HG02759 (cell line): ENCODE measurements around the gene AADACL2.

ENCODE experiments used
- ATAC-seq: cut with Tn5 transposase; IDR thresholded peaks from one replicate; pipeline ENCODE4 v1.9.1; 2021; ENCODE audit warnings: mild to moderate bottlenecking, moderate library complexity; ENCODE audit not compliant: unreplicated experiment

AADACL2 gene, protein sequence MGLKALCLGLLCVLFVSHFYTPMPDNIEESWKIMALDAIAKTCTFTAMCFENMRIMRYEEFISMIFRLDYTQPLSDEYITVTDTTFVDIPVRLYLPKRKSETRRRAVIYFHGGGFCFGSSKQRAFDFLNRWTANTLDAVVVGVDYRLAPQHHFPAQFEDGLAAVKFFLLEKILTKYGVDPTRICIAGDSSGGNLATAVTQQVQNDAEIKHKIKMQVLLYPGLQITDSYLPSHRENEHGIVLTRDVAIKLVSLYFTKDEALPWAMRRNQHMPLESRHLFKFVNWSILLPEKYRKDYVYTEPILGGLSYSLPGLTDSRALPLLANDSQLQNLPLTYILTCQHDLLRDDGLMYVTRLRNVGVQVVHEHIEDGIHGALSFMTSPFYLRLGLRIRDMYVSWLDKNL

DNA sequence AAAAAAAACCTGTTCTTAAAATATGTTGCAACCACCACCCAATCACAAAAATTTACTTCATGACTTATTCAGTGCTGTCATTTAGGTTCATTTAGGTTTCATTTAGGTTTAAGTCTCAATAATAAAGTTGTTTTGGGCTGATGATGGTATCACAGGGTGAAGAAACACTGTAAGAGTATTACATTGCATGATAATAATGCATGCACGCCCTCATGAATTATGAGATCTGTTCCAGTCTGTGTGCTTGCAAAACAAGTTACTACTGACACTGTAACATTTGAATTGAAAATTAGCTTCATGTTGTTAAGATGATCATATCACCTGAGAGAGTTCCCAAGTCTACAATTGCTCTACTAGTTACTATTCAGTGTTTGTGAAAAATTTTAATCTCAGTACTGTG, at the start of gene AADACL2:
TSS of gene AADACL2 (plus strand) at position 315 of the 400 bp plus-strand sequence. CDS start 109 bp downstream, outside the sequence.
- ATAC-seq = no peak

DNA sequence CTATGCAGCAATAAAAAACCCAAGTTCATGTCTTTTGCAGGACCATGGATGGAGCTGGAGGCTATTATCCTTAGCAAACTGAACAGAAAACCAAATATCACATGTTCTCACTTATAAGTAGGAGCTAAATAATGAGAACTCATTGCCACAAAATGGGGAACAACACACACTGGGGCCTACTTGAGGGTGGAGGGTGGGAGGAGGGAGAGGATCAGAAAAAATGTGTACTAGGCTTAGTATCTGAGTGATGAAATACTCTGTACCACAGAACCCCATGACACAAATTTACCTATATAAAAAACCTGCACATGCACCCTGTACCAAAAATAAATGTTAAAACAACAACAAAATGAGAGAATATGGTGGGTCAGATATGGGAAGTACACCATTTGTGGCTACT, 49.6 kb upstream of the AADACL2 start:
- ATAC-seq = no peak

DNA sequence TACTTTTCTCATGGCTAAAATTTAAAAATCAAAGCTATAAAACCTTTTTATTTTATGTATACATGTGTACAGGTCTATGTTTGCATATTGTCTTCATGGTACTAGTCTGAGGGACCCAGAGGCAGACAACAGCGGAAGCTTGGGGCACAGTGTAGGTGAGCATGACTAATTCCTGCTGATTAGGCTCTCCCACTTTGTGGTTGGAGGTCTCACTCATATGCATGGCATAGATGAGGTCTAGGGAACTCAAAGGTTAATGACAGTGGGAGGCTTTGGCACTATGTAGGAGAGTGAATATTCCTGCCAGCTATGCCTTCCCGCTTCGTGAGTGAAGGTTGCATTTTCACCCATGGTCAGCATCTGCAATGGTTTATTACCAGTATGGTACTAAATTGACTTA, 47.5 kb upstream of the AADACL2 start:
- ATAC-seq = no peak

DNA sequence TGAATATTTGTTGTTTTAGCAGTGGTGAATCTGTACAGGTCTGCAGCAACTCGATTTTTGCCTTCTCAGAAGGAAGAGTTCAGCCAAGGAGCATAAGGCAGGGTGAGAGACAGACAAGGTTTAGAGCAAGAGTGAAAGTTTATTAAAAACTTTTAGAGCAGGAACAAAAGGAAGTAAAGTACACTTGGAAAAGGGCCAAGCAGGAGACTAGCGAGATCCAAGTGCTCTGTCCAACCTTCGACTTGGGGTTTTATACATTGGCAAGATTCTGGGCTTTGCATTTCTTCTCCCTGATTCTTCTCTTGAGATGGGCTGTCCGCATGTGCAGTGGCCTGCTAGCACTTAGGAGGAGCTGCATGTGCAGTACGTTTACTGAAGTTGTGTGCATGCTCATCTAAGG, 46.7 kb upstream of the AADACL2 start:
- no peak for ATAC-seq

DNA sequence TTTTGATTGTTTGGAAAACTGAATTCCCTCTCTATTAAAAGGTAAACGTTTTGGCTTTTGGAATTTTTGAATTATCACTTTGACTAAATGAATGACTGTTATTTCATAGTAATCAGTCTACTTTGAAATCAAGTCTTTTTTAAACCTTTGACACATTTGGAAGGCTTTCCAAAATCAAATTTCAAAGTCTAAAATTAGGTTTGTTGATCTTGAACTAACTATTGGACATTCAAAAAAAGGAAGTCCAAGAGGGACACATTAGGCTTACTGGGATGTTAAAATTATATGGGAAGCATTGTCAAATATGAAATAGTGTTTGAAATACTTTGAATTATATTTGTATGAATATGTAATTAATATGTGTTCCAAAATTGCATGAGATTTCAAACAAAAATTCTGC, 45.2 kb upstream of the AADACL2 start:
- ATAC-seq = no peak

DNA sequence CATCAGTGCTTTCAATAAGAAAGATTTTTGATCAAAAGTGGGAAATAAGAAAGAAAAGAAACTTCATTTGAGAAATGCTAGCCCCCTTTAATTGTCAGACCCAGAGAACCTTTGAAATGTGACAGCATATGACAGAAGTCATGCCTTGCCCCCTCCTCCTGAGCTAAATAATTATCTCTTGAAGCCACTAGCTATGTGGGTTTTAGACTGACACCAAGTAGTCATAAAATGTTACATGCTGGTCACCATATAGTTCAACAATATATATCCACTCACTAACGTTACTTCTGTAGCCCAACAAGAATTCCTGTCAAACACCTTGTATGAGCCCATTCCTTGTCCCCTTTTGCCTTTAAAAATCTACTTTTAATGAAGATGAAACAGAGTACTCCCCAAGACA, 43.1 kb upstream of the AADACL2 start:
- no peak for ATAC-seq

DNA sequence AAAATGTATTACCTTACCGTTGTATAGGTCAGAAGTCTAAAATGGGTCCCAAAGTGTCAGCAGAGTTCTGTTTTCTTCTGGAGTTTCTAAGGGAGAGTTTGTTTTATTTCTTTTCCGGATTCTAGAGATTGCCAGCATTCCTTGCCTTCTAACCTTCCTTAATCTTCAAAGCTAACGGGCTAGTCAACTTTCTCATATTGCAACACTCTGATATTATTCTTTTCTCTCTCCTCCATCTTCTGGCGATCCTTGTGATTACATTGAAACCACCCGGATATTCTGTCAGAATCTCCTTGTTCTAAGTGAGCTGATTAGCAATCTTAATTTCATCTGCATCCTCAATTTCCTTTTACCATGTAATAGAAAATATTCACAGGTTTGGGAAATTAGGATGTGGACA, 36.2 kb upstream of the AADACL2 start:
- ATAC-seq = no peak

DNA sequence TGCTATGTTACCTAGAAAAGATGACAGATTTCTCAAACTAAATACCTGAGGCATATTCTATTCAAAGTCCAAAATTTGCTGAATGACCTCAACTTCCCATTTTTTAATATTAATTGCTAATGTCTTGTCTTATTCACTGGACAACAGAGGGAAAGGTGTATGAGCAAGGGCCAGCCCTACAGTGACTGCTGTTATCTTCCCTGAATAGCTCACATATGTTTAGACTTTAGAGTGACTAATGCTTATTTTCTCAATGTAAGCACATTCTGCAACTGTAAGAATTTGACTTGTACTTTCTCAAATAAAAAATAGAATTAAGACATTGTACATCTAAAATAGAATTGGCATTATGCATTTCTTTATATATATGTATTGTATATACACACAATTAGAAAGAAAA, 26.5 kb upstream of the AADACL2 start:
- no peak for ATAC-seq

DNA sequence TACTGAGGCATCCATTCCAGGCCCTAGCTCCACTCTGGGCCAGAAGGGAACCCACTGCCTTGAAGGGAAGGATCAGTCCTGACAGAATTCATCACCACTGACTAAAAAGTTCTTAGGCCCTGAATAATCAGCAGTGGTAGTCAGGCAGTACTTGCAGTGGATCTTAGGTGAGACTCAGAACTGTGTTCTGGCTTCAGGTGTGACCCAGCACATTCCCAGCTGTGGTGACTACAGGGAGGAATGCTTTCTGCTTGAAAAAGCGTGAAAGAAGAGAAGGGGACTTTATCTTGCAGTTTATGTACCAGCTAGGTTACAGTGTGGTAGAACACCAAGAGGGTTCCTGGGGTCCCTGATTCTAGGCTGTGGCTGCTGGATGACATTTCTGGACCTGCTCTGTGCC, 24.9 kb upstream of the AADACL2 start:
- no peak for ATAC-seq

DNA sequence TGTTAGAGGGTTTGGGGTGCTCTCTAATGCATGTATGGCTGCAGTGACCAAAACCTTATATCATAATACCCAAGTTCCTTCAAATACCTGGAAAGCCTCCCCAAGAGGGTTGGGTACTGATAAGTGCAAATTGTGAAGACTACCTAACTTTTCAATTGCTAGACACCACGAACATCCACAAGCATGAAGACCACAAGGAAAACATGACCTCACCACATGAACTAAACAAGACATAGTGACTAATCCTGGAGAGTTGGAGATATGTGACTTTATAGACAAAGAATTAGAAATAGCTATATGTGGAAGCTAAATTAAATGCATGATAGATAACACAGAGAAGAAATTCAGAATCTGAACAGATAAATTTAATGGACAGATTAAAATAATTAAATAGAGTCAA, 23.9 kb upstream of the AADACL2 start:
- no peak for ATAC-seq

DNA sequence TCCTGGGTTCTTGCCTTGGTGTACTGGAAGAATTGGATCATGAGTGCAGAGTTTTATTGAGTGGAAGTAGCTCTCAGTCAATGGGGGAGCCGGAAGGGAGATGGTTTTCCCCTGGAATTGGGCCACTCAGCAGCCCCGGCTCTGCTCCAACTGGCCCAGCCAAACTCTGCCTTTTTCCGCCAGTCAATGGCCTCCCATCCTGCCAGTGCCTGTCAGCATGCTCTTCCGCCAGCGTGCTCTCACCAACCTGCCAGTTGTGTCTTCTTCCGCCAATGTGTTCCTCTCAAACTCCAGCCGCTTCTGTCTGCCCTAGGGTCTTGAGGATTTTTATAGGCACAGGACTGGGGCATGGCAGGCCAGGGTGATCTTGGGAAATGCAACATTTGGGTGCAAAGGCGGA, 12.4 kb upstream of the AADACL2 start:
- no peak for ATAC-seq

DNA sequence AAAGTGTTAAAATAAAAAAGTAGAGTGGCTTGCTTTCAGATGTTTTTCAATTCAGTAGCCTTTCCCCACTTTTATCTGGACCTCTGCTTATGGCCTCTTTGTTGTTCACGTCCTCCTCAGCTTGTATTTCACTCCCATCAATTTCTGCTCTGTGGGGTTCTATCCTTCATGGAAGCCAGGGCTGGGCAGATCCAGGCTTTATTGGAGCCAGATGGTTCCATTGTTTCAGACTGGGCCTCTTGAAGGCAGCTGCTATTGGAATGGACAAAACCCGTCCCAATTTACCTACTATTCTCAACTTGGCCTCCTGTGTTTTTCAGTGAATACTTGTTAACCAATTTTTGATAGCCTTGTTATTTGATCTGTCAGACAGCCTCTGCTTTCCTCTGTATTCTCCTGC, 10.9 kb upstream of the AADACL2 start:
- ATAC-seq = no peak

DNA sequence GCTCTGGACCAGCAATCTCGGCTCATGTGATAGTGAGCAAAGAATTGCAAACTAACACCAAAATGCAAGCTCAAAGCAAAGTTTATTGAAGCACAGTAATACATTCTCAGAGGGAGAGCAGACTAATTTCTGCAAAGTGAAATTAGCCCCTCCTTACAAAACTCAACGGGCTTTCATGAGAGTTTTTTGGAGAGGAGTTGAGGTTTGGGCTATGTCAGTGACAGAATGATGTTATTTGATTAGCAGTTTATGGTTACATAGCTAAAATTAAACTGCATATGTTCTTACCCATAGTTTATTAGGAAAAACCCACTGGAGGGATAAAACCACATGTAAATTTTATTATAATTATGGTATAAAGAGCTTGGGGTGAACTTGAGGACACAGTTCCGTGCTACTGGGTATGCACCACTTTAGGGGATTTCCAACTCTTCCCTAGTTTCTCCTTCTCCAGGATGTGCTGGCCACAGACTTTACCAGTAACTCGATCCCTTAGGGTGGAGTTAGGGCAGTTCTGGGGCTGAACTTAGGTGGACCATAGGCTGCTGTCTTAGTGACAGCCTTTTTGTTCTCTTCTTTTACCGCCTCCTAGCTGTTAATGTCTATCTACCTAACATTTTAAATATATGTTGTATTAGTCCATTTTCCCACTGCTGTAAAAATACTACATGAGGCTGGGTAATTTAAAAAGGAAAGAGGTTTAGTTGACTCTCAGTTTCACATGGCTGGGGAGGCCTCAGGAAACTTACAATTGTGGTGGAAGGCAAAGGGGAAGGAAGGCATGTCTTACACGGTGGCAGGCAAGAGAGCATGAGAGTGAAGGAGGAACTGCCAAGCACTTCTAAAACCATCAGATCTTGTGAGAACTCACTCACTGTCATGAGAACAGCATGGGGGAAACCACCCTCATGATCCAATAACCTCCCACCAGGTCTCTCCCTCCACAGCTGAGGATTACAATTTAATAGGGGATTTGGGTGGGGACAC, 8.9 kb upstream of the AADACL2 start:
- ATAC-seq = no peak

DNA sequence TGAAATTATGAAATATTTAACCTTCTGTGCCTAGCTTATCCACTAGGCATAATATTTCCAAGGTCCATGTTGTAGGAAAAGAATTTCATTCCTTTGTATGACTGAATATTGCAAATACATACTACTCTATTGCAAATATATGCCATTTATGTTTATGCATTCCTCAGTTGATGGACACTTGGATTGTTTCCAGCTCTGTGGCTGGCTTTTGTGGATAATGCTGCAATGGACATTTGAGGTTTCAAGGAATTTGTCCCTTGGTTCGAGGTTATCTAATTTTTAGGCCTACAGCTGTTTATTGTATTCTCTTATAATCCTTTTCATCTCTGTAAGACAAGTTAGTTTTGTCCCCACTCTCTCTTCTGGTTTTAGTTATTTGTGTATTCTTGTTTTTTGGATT, 7.7 kb upstream of the AADACL2 start:
- ATAC-seq = no peak

DNA sequence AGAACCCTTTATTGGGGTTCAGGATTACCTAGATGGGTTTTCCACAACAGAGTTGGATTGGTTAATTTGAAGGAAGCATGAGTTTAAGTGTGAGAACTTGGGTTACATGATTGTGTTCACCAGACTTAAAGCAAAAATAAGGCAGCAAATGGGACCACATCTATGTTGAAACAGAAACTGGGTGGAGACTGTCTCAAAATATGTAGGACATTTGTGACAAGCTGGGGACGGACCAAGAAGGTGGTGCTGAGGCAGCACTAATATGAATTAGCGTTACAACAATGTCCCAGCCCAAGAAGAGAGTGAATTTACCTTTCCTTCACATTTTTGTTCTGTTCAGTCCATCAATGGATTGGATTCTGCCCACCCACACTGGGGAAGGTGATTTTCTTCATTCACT, 866 bp upstream of the AADACL2 start:
- no peak for ATAC-seq

DNA sequence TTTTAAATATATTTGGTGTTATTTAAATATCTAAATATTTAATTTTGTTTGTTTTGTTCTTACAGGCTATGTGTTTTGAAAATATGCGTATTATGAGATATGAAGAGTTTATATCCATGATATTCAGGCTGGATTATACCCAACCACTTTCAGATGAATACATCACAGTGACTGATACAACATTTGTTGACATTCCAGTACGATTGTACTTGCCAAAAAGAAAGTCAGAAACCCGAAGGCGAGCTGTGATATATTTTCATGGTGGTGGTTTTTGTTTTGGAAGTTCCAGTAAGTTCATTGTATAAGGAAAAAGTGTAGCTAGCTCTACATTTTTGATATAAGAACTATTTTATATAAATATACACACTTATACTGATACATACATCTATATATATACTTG, 6.9 kb downstream of the AADACL2 start:
- ATAC-seq = no peak

DNA sequence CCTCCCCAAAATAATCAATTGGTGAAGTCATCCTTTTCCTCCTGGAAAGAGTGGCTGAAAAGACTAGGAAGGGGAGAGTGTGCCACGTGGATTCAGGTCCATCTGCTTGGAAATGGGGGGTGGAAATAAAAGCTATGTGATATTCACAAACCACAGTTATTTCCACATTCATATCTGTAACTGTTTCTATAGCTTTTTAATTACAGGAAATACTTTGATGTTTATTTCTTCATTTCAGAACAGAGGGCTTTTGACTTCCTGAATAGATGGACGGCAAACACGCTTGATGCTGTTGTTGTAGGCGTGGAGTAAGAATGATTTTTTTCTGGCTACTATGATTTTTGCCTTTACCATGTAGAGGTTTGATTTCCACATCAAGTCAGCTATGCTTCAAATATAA, 10.1 kb downstream of the AADACL2 start:
- ATAC-seq = no peak

DNA sequence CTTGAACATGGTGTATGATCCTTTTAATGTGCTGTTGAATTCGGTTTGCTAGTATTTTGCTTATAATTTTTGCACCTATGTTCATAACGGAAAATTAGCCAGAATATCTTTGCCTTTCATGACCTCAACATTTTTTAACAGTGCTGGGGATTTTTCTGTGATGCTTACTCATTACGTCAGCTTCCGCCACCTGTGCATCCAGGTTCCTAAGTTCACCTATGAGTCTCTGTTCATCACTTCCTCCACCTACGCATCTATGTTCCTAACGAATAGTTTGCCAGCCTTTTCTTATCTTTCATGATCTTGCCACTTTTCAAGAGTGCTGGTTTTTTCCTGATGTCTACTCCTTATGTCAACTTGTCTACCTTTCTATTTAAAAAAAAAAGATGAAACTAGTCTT, 16.5 kb downstream of the AADACL2 start:
- no peak for ATAC-seq

DNA sequence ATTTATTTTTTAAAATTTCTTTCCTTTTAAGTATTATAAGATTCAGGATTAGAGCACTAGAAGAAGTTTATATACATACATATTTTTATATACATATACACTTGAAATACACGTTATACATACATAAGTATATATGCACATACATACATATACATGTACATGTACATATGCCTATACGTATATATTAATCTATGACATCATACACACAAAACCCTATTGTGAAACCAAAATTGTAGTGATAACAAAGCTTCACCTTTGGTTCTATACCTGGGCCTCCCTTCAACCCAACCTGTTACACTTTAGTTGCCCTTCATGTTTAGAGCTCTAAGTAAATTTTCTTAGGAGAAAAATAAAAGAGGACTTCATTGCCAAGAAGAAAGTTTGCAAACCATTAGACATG, 17.0 kb downstream of the AADACL2 start:
- no peak for ATAC-seq

DNA sequence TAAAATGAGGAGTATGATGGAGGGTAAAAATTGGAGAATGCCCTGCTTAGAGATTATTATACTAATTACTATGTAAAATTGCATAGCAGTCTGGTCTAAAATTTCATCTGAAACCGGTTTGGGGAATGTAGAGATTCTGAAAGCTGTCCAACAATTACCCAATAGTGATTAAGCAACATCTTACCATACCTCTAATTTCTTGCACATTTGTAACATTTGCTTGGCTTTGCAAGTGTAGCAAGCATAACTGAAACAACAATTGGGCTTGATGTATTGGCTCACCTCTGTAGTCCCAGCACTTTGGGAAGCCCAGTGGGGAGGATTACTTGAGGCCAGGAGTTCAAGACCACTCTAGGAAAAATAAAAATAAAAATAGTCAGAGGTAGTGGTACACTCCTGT, 17.4 kb downstream of the AADACL2 start:
- ATAC-seq = no peak

DNA sequence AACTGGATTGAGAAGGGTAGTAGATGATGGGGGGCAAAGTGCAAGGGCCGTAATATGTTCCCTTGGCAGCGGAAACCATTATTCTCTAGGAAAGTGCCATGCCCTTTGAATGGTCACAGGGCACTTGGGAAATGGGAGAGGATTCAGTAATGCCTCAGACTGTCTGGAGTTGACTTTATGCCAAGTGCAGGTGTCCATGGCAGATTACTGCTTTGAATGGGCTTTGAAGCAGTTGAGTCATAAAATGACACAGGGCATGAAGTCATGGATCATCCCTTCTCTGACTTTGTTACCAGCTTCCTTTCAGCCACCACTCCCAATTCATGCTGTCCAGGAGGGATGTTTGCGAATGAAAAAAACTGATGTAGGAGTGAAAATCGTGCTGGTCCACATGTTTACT, 20.1 kb downstream of the AADACL2 start:
- ATAC-seq = no peak

DNA sequence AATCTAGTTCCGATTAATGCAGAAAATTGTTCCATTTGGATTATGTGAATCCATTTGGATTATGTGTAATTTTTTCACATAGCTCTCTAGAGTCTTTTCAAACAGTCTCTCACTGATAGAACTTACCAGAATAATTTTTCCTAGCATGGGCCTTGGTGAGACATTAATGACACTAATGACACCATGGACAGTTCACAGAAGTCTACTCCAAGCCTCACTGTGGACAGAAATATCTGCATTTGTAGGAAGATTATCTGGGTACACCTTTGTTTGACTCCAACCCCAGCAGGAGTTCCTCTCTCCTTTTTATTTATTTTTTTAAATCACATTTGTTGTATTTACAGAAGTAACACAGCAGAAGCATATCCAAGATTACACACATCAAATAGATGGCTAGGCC, 27.9 kb downstream of the AADACL2 start:
- ATAC-seq = no peak
